GM12892 (cell line): ENCODE results near the gene ZNF628.

Source experiments
- POLR2A ChIP-seq: IDR thresholded peaks from 2 replicates; pipeline ENCODE4 v1.6.1; 2011; ENCODE audit warnings: low read depth, low read length, control low read depth
- POLR2AphosphoS5 ChIP-seq: IDR thresholded peaks from 2 replicates; pipeline ENCODE4 v1.6.1; 2011; ENCODE audit warnings: low read depth, low read length, control low read depth
- TAF1 ChIP-seq: IDR thresholded peaks from 2 replicates; pipeline ENCODE4 v1.6.1; 2011; ENCODE audit warnings: low read depth, mild to moderate bottlenecking, control low read depth, low read length, borderline replicate concordance

DNA sequence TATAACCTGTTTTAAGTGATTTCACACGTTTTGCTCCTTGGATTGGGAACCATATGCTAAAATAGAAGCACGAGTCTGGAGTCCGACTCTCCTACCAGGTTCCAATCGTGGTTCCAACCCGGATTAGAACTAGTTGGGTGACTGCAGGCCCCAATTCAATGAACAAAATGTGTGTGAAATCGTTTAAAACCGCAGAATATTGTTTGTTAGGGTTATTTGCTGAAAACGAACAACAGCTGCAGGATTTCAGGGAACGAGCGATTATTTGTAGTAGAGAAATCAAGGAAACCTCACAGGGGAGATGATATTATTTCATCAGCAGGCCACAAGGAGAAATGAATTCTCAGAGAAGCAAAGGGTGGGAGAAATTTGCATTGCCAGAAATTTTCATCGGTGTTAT lies 28.6 kb downstream of the ZNF628 start:
- TF ChIP-seq POLR2A, result no peak
- TF ChIP-seq POLR2AphosphoS5, result no peak
- TF ChIP-seq TAF1, result no peak
